ENCODE data around the gene TREX2. TPM values are rescaled to one million over a fixed set of nuclear protein-coding genes. Genes with fewer than 3 reads are reported as not detected.

Gene TREX2
- total RNA-seq, 1 donor from 2014 or later = not detected

DNA sequence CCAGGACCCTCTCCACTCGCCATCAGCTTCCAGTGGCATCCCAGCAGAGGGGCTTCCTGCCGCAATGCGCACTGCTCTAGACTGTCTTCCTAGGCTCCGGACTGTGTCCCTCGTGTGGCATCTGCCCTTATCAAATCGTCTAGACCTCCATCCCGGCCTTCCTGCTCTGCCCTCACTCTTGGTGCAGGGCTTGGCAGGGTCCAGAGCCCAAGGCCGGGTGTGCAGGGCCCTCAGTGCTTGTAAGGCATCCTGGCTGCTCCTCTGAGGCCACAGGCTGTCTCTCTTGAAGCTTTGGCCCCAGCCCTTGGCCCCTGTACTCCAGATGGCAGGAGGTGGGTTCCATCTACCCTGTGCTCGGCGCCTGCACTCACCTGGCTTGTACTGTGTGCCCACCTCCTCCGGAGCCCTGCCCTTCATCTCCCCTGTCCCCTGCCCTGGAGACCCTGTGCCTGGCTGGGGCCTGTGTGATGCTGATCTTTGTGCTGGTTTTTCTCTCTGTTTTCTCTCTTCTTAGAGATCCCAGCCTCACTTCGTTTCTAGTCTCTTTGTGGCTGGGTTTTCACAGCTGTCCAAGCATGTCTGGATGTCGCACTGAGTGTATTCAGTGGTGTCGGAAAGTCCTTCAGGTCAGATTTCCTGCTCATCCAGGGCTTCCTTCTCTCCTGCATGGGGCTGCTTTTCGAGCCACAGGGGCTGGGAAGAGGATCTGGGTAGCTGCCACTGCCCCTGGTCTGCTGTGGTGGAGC lies 3.7 kb upstream of the TREX2 start:
- no peaks in the 10 kb centered on the region for H3K4me1 ChIP-seq
- intact Hi-C loops (cut with micrococcal nuclease) = no loop called here
- no peak for DNase-seq
- peaks cover 9% of the 10 kb centered on the region for H3K36me3 ChIP-seq
- no peaks in the 10 kb centered on the region for H3K9me3 ChIP-seq (replicated peaks)
- TF ChIP-seq, protein P1, sequence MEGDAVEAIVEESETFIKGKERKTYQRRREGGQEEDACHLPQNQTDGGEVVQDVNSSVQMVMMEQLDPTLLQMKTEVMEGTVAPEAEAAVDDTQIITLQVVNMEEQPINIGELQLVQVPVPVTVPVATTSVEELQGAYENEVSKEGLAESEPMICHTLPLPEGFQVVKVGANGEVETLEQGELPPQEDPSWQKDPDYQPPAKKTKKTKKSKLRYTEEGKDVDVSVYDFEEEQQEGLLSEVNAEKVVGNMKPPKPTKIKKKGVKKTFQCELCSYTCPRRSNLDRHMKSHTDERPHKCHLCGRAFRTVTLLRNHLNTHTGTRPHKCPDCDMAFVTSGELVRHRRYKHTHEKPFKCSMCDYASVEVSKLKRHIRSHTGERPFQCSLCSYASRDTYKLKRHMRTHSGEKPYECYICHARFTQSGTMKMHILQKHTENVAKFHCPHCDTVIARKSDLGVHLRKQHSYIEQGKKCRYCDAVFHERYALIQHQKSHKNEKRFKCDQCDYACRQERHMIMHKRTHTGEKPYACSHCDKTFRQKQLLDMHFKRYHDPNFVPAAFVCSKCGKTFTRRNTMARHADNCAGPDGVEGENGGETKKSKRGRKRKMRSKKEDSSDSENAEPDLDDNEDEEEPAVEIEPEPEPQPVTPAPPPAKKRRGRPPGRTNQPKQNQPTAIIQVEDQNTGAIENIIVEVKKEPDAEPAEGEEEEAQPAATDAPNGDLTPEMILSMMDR (IDR thresholded peaks at IDR 0.05; ENCODE audit: borderline replicate concordance) = no peak
- H3K27me3 ChIP-seq (ENCODE audit: low read depth) = no peaks in the 10 kb centered on the region
- H3K27ac ChIP-seq (replicated peaks) = no peak overlapping the region
- H3K4me3 ChIP-seq = no peak overlapping the region

DNA sequence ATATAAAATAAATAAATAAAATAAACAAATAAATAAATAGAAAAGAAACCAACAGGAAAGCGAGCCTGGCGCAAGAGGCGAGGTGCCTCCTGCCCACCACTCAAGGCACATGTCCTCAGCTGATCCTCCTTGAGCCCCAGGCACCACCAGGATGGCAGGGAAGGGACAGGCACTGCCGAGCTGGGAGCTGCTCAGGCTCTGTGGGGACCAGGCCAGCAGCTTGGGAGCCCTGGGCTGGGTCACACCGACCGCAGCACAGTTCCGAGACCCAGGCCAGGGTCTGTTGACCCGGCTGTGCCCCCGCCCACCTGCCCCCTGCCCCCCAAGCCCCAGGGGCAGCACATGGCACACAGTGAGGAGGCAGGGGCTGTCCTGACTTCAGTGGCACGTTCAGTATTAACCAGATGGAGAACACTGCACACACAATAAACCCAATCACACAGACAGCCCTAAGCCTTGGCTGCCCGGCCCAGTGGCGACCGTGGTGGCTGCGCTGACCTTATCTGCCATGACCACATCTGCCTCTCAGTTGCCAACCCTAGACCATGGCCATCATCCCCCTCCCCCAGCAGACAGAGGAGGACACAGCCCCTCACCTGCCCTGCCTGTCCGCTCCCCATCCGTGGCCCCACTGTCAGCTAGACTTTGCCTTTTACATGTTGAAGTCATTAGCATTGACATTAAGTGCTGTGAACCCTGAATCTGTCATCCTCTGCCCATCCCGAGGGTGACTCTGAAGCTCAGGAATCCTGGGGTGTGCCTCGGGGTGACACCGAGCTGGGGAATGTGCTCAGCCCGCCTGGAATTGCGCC lies 2.9 kb upstream of the TREX2 start:
- TF ChIP-seq, protein P1 (IDR thresholded peaks at IDR 0.05; ENCODE audit: borderline replicate concordance) = no peak
- Histone ChIP-seq H3K9me3 (replicated peaks) (no peaks in the 10 kb centered on the region), H3K27ac (replicated peaks) (no peak overlapping the region), H3K27me3 (ENCODE audit: low read depth) (no peaks in the 10 kb centered on the region), H3K36me3 (peaks cover 4% of the 10 kb centered on the region), H3K4me1 (no peaks in the 10 kb centered on the region), H3K4me3 (no peak overlapping the region)
- intact Hi-C loops (cut with micrococcal nuclease) = no loop called here
- DNase-seq = no peak

GRCh38 chrX:153447581-153447960 lies 1.7 kb upstream of the TREX2 start:
- TF ChIP-seq, protein P1 (IDR thresholded peaks at IDR 0.05; ENCODE audit: borderline replicate concordance) = no peak
- H3K9me3 ChIP-seq (replicated peaks) = no peaks in the 10 kb centered on the region
- intact Hi-C loops (cut with micrococcal nuclease) = no loop called here
- no peak overlapping the region for H3K4me3 ChIP-seq
- H3K27me3 ChIP-seq (ENCODE audit: low read depth) = no peaks in the 10 kb centered on the region
- H3K4me1 ChIP-seq = no peaks in the 10 kb centered on the region
- no peak for DNase-seq
- no peak overlapping the region for H3K27ac ChIP-seq (replicated peaks)
- no peaks in the 10 kb centered on the region for H3K36me3 ChIP-seq

GRCh38 chrX:153446950-153447580 lies 1.2 kb upstream of the TREX2 start:
- no peaks in the 10 kb centered on the region for H3K27me3 ChIP-seq (ENCODE audit: low read depth)
- TF ChIP-seq, protein P1 (IDR thresholded peaks at IDR 0.05; ENCODE audit: borderline replicate concordance) = no peak
- H3K4me3 ChIP-seq = no peak overlapping the region
- no peaks in the 10 kb centered on the region for H3K9me3 ChIP-seq (replicated peaks)
- DNase-seq = no peak
- no peak overlapping the region for H3K27ac ChIP-seq (replicated peaks)
- intact Hi-C loops (cut with micrococcal nuclease) = no loop called here
- no peaks in the 10 kb centered on the region for H3K36me3 ChIP-seq
- no peaks in the 10 kb centered on the region for H3K4me1 ChIP-seq

DNA sequence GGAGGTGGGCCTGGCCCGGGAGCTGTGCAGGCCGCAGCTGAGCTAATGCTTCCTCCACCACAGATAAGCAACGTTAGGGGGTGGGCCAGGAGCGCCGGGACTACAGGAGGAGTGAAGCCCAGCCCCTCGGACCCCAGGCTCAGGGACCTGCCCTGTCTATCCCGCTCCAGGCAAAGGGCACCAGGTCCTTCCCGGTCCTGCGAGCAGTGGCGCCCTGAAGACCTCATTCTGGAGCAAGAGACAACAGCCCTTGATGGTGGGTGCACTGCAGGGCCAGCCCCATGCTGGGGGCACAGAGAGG lies 730 bp upstream of the TREX2 start:
- TF ChIP-seq, protein P1 (IDR thresholded peaks at IDR 0.05; ENCODE audit: borderline replicate concordance) = no peak
- Histone ChIP-seq H3K9me3 (replicated peaks) (no peaks in the 10 kb centered on the region), H3K4me3 (no peak overlapping the region), H3K36me3 (no peaks in the 10 kb centered on the region), H3K4me1 (no peaks in the 10 kb centered on the region), H3K27me3 (ENCODE audit: low read depth) (no peaks in the 10 kb centered on the region), H3K27ac (replicated peaks) (no peak overlapping the region)
- no peak for DNase-seq
- intact Hi-C loops (cut with micrococcal nuclease) = no loop called here
